ENCODE data around the gene HSPG2. TPM values are rescaled to one million over a fixed set of nuclear protein-coding genes. Genes with fewer than 3 reads are reported as not detected.

Gene HSPG2
- total RNA-seq, 1 donor from 2014 or later, result 152 TPM

DNA sequence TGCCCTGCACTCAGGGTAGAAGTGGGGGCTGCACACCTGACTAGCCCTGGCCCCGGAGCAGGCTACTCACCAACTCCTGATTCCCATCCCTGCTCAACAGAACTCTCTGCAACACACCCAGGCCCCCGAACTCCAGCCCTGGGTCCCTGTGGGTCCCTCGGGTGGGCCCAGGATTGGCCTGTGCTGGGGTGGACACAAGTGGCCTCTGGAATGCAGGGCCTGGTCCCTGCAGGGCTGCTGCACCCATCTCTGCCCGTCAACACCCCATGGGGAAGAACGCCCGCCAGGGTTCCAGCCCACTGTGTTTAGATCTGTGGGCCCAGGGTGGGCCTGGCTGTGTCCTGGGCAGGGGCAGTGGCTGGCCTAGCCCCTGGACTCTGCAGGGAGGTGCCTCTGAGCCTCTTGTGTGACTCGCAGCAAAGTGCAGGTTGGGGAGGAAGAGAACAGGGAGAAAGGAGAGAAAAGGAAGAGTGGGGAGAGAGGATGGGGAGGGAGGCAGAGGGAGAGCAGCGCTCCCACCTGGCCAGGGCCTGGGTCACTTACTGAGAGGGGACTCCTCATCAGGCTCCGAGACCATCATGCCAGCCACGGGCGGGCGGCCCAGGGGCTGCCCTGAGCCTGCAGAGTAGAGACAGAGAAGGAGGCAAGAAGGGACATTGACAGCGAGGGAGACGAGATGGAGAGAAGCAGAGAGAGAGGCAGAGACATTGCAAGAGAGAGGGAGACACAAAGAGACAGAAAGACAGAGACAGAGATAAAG lies 43.9 kb downstream of the HSPG2 start:
- peaks cover 44 to 51% (median 46%) of the 10 kb centered on the region in 3 donors for H3K4me1 ChIP-seq (ENCODE audit: control insufficient read depth in 3 of 3, insufficient read depth in 3 of 3, low read length in 3 of 3)
- H3K27ac ChIP-seq (ENCODE audit: low read depth, low read length), result no peak overlapping the region
- H3K27me3 ChIP-seq (ENCODE audit: control insufficient read depth in 3 of 3, insufficient read depth in 3 of 3, low read length in 3 of 3), result no peaks in the 10 kb centered on the region
- no peak overlapping the region for H3K4me3 ChIP-seq (ENCODE audit: low read length in 3 of 3)
- no peaks in the 10 kb centered on the region for H3K9me3 ChIP-seq (ENCODE audit: control insufficient read depth in 3 of 3, low read length in 3 of 3)
- peak overlapping the region in 1 of 3 donors; percentile 33 for H3K9ac ChIP-seq (ENCODE audit: low read depth in 1 of 3, low read length in 3 of 3)
- peaks cover 15 to 44% (median 41%) of the 10 kb centered on the region in 3 donors for H3K36me3 ChIP-seq (ENCODE audit: control insufficient read depth in 3 of 3, insufficient read depth in 3 of 3, low read length in 3 of 3)

GRCh38 chr1:21891621-21892479 lies 45.3 kb downstream of the HSPG2 start:
- Histone ChIP-seq H3K27me3 (ENCODE audit: control insufficient read depth in 3 of 3, insufficient read depth in 3 of 3, low read length in 3 of 3) (no peaks in the 10 kb centered on the region), H3K9ac (ENCODE audit: low read depth in 1 of 3, low read length in 3 of 3) (no peak overlapping the region), H3K27ac (ENCODE audit: low read depth, low read length) (no peak overlapping the region), H3K9me3 (ENCODE audit: control insufficient read depth in 3 of 3, low read length in 3 of 3) (no peaks in the 10 kb centered on the region), H3K36me3 (ENCODE audit: control insufficient read depth in 3 of 3, insufficient read depth in 3 of 3, low read length in 3 of 3) (peaks cover 26 to 55% (median 53%) of the 10 kb centered on the region in 3 donors), H3K4me1 (ENCODE audit: control insufficient read depth in 3 of 3, insufficient read depth in 3 of 3, low read length in 3 of 3) (peaks cover 31 to 37% (median 32%) of the 10 kb centered on the region in 3 donors), H3K4me3 (ENCODE audit: low read length in 3 of 3) (no peak overlapping the region)

GRCh38 chr1:21891081-21891480 lies 46.0 kb downstream of the HSPG2 start:
- H3K4me1 ChIP-seq (ENCODE audit: control insufficient read depth in 3 of 3, insufficient read depth in 3 of 3, low read length in 3 of 3), result peaks cover 24 to 29% (median 24%) of the 10 kb centered on the region in 3 donors
- H3K4me3 ChIP-seq (ENCODE audit: low read length in 3 of 3), result no peak overlapping the region
- H3K9me3 ChIP-seq (ENCODE audit: control insufficient read depth in 3 of 3, low read length in 3 of 3), result no peaks in the 10 kb centered on the region
- no peak overlapping the region for H3K9ac ChIP-seq (ENCODE audit: low read depth in 1 of 3, low read length in 3 of 3)
- H3K27ac ChIP-seq (ENCODE audit: low read depth, low read length), result no peak overlapping the region
- no peaks in the 10 kb centered on the region for H3K27me3 ChIP-seq (ENCODE audit: control insufficient read depth in 3 of 3, insufficient read depth in 3 of 3, low read length in 3 of 3)
- H3K36me3 ChIP-seq (ENCODE audit: control insufficient read depth in 3 of 3, insufficient read depth in 3 of 3, low read length in 3 of 3), result peaks cover 26 to 62% (median 58%) of the 10 kb centered on the region in 3 donors

- H3K9me3 ChIP-seq (ENCODE audit: control insufficient read depth in 3 of 3, low read length in 3 of 3), result no peaks in the 10 kb centered on the region
Measured at GRCh38 chr1:21888500-21888899, 48.6 kb downstream of the HSPG2 start.

GRCh38 chr1:21887796-21888195 lies 49.3 kb downstream of the HSPG2 start:
- Histone ChIP-seq H3K9ac (ENCODE audit: low read depth in 1 of 3, low read length in 3 of 3) (no peak overlapping the region), H3K4me3 (ENCODE audit: low read length in 3 of 3) (no peak overlapping the region), H3K36me3 (ENCODE audit: control insufficient read depth in 3 of 3, insufficient read depth in 3 of 3, low read length in 3 of 3) (peaks cover 43 to 70% (median 63%) of the 10 kb centered on the region in 3 donors), H3K27me3 (ENCODE audit: control insufficient read depth in 3 of 3, insufficient read depth in 3 of 3, low read length in 3 of 3) (no peaks in the 10 kb centered on the region), H3K27ac (ENCODE audit: low read depth, low read length) (no peak overlapping the region), H3K4me1 (ENCODE audit: control insufficient read depth in 3 of 3, insufficient read depth in 3 of 3, low read length in 3 of 3) (no peaks in the 10 kb centered on the region), H3K9me3 (ENCODE audit: control insufficient read depth in 3 of 3, low read length in 3 of 3) (no peaks in the 10 kb centered on the region)

More at GRCh38 chr1:21888500-21888899, 48.6 kb downstream of the HSPG2 start:
- no peaks in the 10 kb centered on the region for H3K27me3 ChIP-seq (ENCODE audit: control insufficient read depth in 3 of 3, insufficient read depth in 3 of 3, low read length in 3 of 3)
- peaks cover 42 to 69% (median 62%) of the 10 kb centered on the region in 3 donors for H3K36me3 ChIP-seq (ENCODE audit: control insufficient read depth in 3 of 3, insufficient read depth in 3 of 3, low read length in 3 of 3)
- H3K9ac ChIP-seq (ENCODE audit: low read depth in 1 of 3, low read length in 3 of 3), result no peak overlapping the region
- no peak overlapping the region for H3K4me3 ChIP-seq (ENCODE audit: low read length in 3 of 3)
- H3K4me1 ChIP-seq (ENCODE audit: control insufficient read depth in 3 of 3, insufficient read depth in 3 of 3, low read length in 3 of 3), result peaks cover 0 to 3% (median 0%) of the 10 kb centered on the region in 3 donors
- no peak overlapping the region for H3K27ac ChIP-seq (ENCODE audit: low read depth, low read length)

DNA sequence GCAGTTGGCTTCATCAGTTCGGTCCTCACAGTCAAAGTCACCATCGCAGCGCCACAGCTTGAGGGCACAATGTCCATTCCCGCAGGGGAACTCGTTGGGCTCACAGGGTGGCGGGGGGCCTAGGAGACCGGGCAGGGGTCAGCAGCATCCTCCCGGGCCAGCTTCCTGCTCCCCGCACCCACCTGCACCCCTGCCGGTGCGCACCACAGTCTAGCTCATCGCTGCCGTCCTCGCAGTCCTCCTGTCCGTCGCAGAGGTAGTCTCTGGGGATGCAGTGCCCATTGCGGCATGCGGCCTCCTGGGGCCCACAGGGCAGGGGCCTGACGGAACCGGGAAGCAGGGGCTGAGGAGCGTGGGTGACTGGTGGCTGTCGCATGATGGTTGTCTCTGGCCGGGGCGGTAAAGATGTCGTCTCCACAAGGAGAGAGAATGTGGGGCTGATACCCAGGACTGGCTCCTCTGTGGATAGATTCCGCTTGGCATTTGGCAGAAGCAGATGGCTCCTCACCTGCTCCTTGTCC lies 49.8 kb downstream of the HSPG2 start:
- H3K36me3 ChIP-seq (ENCODE audit: control insufficient read depth in 3 of 3, insufficient read depth in 3 of 3, low read length in 3 of 3), result peaks cover 43 to 70% (median 63%) of the 10 kb centered on the region in 3 donors
- no peak overlapping the region for H3K9ac ChIP-seq (ENCODE audit: low read depth in 1 of 3, low read length in 3 of 3)
- H3K9me3 ChIP-seq (ENCODE audit: control insufficient read depth in 3 of 3, low read length in 3 of 3), result no peaks in the 10 kb centered on the region
- H3K27me3 ChIP-seq (ENCODE audit: control insufficient read depth in 3 of 3, insufficient read depth in 3 of 3, low read length in 3 of 3), result no peaks in the 10 kb centered on the region
- H3K4me3 ChIP-seq (ENCODE audit: low read length in 3 of 3), result no peak overlapping the region
- no peak overlapping the region for H3K27ac ChIP-seq (ENCODE audit: low read depth, low read length)
- H3K4me1 ChIP-seq (ENCODE audit: control insufficient read depth in 3 of 3, insufficient read depth in 3 of 3, low read length in 3 of 3), result no peaks in the 10 kb centered on the region

GRCh38 chr1:21886486-21887215 lies 50.5 kb downstream of the HSPG2 start:
- Histone ChIP-seq H3K4me1 (ENCODE audit: control insufficient read depth in 3 of 3, insufficient read depth in 3 of 3, low read length in 3 of 3) (no peaks in the 10 kb centered on the region), H3K36me3 (ENCODE audit: control insufficient read depth in 3 of 3, insufficient read depth in 3 of 3, low read length in 3 of 3) (peaks cover 43 to 70% (median 63%) of the 10 kb centered on the region in 3 donors), H3K27me3 (ENCODE audit: control insufficient read depth in 3 of 3, insufficient read depth in 3 of 3, low read length in 3 of 3) (no peaks in the 10 kb centered on the region), H3K9ac (ENCODE audit: low read depth in 1 of 3, low read length in 3 of 3) (no peak overlapping the region), H3K4me3 (ENCODE audit: low read length in 3 of 3) (no peak overlapping the region), H3K9me3 (ENCODE audit: control insufficient read depth in 3 of 3, low read length in 3 of 3) (no peaks in the 10 kb centered on the region), H3K27ac (ENCODE audit: low read depth, low read length) (no peak overlapping the region)

DNA sequence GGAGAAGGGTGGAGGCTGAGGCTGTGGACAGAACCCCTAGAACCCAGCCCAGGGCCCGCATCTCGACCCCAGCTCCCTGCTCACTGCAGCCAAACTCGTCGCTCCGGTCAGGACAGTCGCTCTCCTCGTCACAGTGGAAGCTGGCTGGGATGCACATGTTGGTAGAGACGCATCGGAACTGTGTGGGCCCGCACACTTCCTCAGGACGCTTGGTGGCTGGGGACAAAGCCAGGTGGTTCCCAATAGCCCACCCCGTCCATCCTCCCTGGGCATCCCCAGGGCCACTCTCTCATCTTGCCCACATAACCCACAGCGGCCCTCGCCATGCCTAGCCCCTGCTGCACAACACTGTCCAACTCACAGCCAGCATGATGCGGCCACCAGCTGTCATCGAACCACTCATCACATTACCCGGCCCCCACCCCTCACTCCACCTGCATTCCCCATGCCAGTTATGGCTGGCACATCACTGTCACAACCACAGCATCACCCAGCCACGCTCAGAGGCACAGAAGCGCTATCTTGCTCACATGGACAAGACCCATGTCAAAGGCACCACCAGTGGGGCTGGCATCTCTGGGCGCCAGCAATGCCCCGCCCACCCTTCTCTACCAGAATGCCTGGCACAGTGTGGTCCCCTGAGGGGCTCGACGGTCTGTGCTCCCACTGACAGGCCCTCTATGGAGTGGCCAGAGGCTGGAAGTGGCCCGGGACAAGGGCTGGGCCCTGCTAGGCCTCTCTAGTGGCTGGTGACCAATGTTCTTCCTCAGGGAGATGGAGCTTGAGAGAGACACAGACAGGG lies 51.7 kb downstream of the HSPG2 start:
- no peak overlapping the region for H3K4me3 ChIP-seq (ENCODE audit: low read length in 3 of 3)
- no peak overlapping the region for H3K9ac ChIP-seq (ENCODE audit: low read depth in 1 of 3, low read length in 3 of 3)
- H3K4me1 ChIP-seq (ENCODE audit: control insufficient read depth in 3 of 3, insufficient read depth in 3 of 3, low read length in 3 of 3), result peaks cover 0 to 3% (median 0%) of the 10 kb centered on the region in 3 donors
- no peaks in the 10 kb centered on the region for H3K9me3 ChIP-seq (ENCODE audit: control insufficient read depth in 3 of 3, low read length in 3 of 3)
- no peak overlapping the region for H3K27ac ChIP-seq (ENCODE audit: low read depth, low read length)
- no peaks in the 10 kb centered on the region for H3K27me3 ChIP-seq (ENCODE audit: control insufficient read depth in 3 of 3, insufficient read depth in 3 of 3, low read length in 3 of 3)
- H3K36me3 ChIP-seq (ENCODE audit: control insufficient read depth in 3 of 3, insufficient read depth in 3 of 3, low read length in 3 of 3), result peaks cover 48 to 72% (median 62%) of the 10 kb centered on the region in 3 donors
